GM12892 (cell line): ENCODE results near the gene STXBP3.

Experiments
- POLR2A ChIP-seq: IDR thresholded peaks from 2 replicates; pipeline ENCODE4 v1.6.1; 2011; ENCODE audit warnings: low read depth, low read length, control low read depth
- POLR2AphosphoS5 ChIP-seq: IDR thresholded peaks from 2 replicates; pipeline ENCODE4 v1.6.1; 2011; ENCODE audit warnings: low read depth, low read length, control low read depth
- TAF1 ChIP-seq: IDR thresholded peaks from 2 replicates; pipeline ENCODE4 v1.6.1; 2011; ENCODE audit warnings: low read depth, mild to moderate bottlenecking, control low read depth, low read length, borderline replicate concordance

GRCh38 chr1:108729481-108729880 lies 17.0 kb upstream of the STXBP3 start:
- no peak for TF ChIP-seq POLR2AphosphoS5
- no peak for TF ChIP-seq POLR2A
- TF ChIP-seq TAF1 = no peak
